OCI-LY1 (cell line): Measurements from ENCODE around the gene ANKRD11.
"Not testable (repeated sequence)": the region's sequence is repeated elsewhere in the genome, so short reads cannot be mapped to it uniquely, and the experiment has no call there.

Experiments used
- CTCF ChIP-seq: fragments of 200-600 bp; sonication (generic), shearing (Covaris generic); IDR thresholded peaks from 2 replicates; pipeline ENCODE4 v1.5.1; 2017; ENCODE audit warnings: mild to moderate bottlenecking, antibody characterized with exemption, low read length, moderate library complexity, mixed read lengths
- EZH2 ChIP-seq: fragments of 200-600 bp; sonication (generic), shearing (Covaris generic); IDR thresholded peaks from 2 replicates; pipeline ENCODE4 v1.8.0; 2017; ENCODE audit warnings: borderline replicate concordance, mixed run types, mild to moderate bottlenecking, antibody characterized with exemption, low read length, moderate library complexity, mixed read lengths

GRCh38 chr16:89244264-89244663 is 246.1 kb downstream of the ANKRD11 start:
- not testable (repeated sequence) for TF ChIP-seq CTCF, EZH2
